ENCODE data around the gene SAT1. TPM values are rescaled to one million over a fixed set of nuclear protein-coding genes. Genes with fewer than 3 reads are reported as not detected.

Gene SAT1
- total RNA-seq, 1 donor from 2014 or later = 99.7 TPM

GRCh38 chrX:23822841-23823240 is 39.9 kb downstream of the SAT1 start:
- Histone ChIP-seq H3K9me3 (replicated peaks) (no peaks in the 10 kb centered on the region), H3K36me3 (no peaks in the 10 kb centered on the region), H3K27ac (replicated peaks) (no peak overlapping the region), H3K4me1 (no peaks in the 10 kb centered on the region), H3K4me3 (no peak overlapping the region), H3K27me3 (ENCODE audit: low read depth) (no peaks in the 10 kb centered on the region)
- TF ChIP-seq, protein P1, sequence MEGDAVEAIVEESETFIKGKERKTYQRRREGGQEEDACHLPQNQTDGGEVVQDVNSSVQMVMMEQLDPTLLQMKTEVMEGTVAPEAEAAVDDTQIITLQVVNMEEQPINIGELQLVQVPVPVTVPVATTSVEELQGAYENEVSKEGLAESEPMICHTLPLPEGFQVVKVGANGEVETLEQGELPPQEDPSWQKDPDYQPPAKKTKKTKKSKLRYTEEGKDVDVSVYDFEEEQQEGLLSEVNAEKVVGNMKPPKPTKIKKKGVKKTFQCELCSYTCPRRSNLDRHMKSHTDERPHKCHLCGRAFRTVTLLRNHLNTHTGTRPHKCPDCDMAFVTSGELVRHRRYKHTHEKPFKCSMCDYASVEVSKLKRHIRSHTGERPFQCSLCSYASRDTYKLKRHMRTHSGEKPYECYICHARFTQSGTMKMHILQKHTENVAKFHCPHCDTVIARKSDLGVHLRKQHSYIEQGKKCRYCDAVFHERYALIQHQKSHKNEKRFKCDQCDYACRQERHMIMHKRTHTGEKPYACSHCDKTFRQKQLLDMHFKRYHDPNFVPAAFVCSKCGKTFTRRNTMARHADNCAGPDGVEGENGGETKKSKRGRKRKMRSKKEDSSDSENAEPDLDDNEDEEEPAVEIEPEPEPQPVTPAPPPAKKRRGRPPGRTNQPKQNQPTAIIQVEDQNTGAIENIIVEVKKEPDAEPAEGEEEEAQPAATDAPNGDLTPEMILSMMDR (IDR thresholded peaks at IDR 0.05; ENCODE audit: borderline replicate concordance) = no peak
- intact Hi-C loops (cut with micrococcal nuclease) = no loop called here
- DNase-seq = no peak

DNA sequence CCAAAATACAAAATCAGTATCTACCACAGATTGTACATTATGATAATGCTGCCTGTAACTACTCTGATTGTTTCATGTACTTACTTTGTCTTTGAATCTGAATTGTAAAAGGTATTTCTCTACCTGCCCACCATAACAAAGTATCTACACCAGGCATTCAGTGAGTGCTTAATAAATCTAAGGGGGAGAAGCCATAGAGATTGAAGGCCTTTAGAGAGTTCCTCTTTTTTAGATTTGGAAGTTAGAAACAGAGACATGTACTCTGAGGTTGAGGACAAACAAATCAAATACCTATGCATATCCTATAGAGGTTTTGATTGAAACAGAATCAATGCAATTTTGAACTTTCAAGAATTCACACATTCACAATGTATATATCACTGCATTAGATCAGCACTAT is 42.7 kb downstream of the SAT1 start:
- Histone ChIP-seq H3K4me3 (no peak overlapping the region), H3K36me3 (no peaks in the 10 kb centered on the region), H3K27me3 (ENCODE audit: low read depth) (no peaks in the 10 kb centered on the region), H3K9me3 (replicated peaks) (no peaks in the 10 kb centered on the region), H3K27ac (replicated peaks) (no peak overlapping the region), H3K4me1 (no peaks in the 10 kb centered on the region)
- intact Hi-C loops (cut with micrococcal nuclease) = no loop called here
- DNase-seq = no peak
- TF ChIP-seq, protein P1 (IDR thresholded peaks at IDR 0.05; ENCODE audit: borderline replicate concordance) = no peak

DNA sequence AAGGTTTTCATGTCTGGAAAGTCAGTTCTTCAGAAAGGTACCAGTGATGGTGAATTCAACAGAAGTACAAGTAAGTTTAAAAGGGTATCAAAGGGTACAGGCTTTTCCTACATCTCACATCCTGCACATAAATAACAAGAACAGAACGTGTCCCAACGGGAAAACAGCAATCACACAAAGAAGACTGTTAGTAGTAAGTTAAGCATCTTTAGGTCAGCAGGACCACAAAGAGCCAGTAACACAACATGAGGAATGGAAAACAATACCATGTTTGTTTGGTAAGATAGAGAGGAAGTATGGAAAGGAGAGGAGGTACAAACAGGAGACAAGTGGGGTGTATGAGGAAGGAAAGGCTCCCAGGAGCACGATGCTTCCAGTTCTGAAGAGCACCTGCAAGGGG is 43.2 kb downstream of the SAT1 start:
- Histone ChIP-seq H3K9me3 (replicated peaks) (no peaks in the 10 kb centered on the region), H3K27me3 (ENCODE audit: low read depth) (no peaks in the 10 kb centered on the region), H3K27ac (replicated peaks) (no peak overlapping the region), H3K4me1 (no peaks in the 10 kb centered on the region), H3K36me3 (no peaks in the 10 kb centered on the region), H3K4me3 (no peak overlapping the region)
- no peak for DNase-seq
- TF ChIP-seq, protein P1 (IDR thresholded peaks at IDR 0.05; ENCODE audit: borderline replicate concordance) = no peak
- intact Hi-C loops (cut with micrococcal nuclease) = no loop called here

DNA sequence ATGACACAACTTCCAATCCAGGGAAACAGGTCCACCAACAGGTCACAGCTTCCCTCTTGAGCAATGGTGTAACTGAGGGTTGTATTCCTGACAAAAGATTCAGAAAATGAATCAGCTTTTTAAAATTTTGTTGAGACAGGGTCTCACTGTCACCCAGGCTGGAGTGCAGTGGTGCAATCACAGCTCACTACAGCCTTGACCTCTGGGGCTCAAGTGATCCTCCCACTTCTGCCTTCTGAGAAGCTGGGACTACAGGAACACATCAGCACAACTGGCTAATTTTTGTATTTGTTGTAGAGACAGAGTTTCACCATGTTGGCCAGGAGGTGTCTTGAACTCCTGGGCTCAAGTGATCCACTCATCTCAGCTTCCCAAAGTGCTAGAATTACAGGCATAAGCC is 43.7 kb downstream of the SAT1 start:
- TF ChIP-seq, protein P1 (IDR thresholded peaks at IDR 0.05; ENCODE audit: borderline replicate concordance) = no peak
- Histone ChIP-seq H3K27ac (replicated peaks) (no peak overlapping the region), H3K4me3 (no peak overlapping the region), H3K27me3 (ENCODE audit: low read depth) (no peaks in the 10 kb centered on the region), H3K4me1 (no peaks in the 10 kb centered on the region), H3K36me3 (no peaks in the 10 kb centered on the region), H3K9me3 (replicated peaks) (no peaks in the 10 kb centered on the region)
- intact Hi-C loops (cut with micrococcal nuclease) = no loop called here
- DNase-seq = no peak

- Histone ChIP-seq H3K4me1 (no peaks in the 10 kb centered on the region), H3K36me3 (no peaks in the 10 kb centered on the region), H3K9me3 (replicated peaks) (no peaks in the 10 kb centered on the region), H3K4me3 (no peak overlapping the region), H3K27ac (replicated peaks) (no peak overlapping the region), H3K27me3 (ENCODE audit: low read depth) (no peaks in the 10 kb centered on the region)
- intact Hi-C loops (cut with micrococcal nuclease) = no loop called here
- TF ChIP-seq, protein P1 (IDR thresholded peaks at IDR 0.05; ENCODE audit: borderline replicate concordance) = no peak
- no peak for DNase-seq
These were observed 45.9 kb downstream of the SAT1 start for GRCh38 chrX:23828881-23829280.

- Histone ChIP-seq H3K4me1 (no peaks in the 10 kb centered on the region), H3K4me3 (no peak overlapping the region), H3K27ac (replicated peaks) (no peak overlapping the region), H3K9me3 (replicated peaks) (no peaks in the 10 kb centered on the region), H3K36me3 (no peaks in the 10 kb centered on the region), H3K27me3 (ENCODE audit: low read depth) (no peaks in the 10 kb centered on the region)
- TF ChIP-seq, protein P1 (IDR thresholded peaks at IDR 0.05; ENCODE audit: borderline replicate concordance) = no peak
- no peak for DNase-seq
- intact Hi-C loops (cut with micrococcal nuclease) = no loop called here
These were observed 49.7 kb downstream of the SAT1 start for GRCh38 chrX:23832721-23833120.

Measured in left ventricle myocardium inferior (tissue), 1 donor.